ENCODE results near the gene CSNK2A2.

Gene CSNK2A2

GRCh38 chr16:58200004-58200797, 2.3 kb upstream of the CSNK2A2 start:
- DNase-seq, result no peak

- DNase-seq, result no peak
Measured at GRCh38 chr16:58198803-58199411, 1.0 kb upstream of the CSNK2A2 start.

GRCh38 chr16:58197314-58198012, 443 bp downstream of the CSNK2A2 start:
- no peak for DNase-seq

DNA sequence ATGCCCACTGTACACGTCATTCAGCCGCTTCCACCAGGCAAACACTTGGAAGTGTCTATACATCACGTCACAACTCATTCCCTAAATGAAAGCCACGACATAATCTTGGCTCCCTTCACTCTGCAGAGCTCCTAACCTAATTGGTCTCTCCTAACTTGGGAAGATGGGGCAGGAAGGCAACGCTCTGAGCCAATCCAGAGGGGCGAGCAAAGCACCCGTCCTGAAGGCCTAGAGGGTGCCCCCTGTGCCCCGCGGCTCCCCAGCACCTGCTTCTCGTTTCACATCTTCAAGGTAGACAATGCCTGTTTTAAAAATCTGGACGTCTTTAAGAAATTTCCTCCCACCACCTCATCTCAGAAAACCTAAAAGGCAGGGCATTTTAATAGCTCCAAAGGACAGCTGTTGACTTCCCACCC, 1.0 kb downstream of the CSNK2A2 start:
- DNase-seq, result peak in 1 of 51 donors; percentile 37

GRCh38 chr16:58195771-58196170, 2.1 kb downstream of the CSNK2A2 start:
- DNase-seq, result no peak

GRCh38 chr16:58195344-58195743, 2.6 kb downstream of the CSNK2A2 start:
- DNase-seq, result no peak

- DNase-seq, result no peak
Measured at GRCh38 chr16:58194790-58195189, 3.1 kb downstream of the CSNK2A2 start.

DNA sequence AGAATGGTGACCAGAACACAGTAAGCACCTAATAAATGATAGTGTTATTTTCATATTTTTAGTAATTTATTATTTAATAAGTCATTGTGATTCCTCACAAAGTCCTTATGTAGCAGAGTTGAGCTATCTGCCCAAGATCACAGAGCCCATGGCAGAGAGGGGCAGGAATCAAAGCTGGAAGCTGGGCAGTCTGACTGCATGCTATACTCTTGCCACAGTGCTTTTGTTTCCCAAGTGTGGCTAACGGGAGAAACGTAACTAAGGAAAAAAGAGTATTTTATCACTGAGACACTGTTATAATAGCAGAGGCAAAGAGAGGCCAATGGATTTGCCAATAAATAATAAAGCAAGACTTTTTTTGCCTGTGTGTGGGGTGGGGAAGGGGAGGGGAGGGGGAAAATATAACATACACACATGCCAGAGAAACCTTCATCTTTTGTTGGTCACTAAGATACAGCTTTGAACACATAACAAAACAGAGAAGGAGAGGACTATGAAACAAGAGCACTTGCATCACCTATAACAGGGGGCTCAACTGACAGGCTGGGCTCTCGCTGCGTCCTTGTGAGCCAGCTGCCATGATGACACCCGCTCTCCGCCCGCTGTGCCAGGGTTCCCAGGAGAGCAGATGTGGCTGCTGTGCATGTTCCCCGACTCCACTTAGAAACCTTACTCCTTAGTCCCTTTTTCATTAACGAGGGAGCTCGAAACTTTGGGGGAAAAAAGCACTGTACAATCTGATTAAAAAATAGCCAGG, 10.1 kb downstream of the CSNK2A2 start:
- DNase-seq, result no peak

DNA sequence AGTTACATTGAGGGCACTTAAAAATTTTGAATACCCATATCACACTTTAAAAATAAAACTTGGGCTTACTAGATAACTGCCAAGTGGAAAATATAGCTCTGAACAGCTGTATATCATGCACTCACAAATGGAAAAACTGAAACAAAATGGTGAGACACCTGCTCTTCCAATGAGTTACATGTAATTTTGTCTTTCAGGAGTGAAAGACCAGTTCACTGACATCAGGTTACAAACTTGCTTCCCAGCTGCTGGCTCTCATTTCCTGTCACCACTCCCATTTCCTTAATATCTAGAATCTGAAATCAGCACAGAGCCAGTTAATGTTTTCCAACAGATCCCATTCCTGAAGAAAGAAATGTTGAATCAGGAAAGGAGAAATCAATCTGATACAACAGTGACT, 10.8 kb downstream of the CSNK2A2 start:
- DNase-seq, result no peak

GRCh38 chr16:58186176-58186944, 11.5 kb downstream of the CSNK2A2 start:
- DNase-seq, result no peak

DNA sequence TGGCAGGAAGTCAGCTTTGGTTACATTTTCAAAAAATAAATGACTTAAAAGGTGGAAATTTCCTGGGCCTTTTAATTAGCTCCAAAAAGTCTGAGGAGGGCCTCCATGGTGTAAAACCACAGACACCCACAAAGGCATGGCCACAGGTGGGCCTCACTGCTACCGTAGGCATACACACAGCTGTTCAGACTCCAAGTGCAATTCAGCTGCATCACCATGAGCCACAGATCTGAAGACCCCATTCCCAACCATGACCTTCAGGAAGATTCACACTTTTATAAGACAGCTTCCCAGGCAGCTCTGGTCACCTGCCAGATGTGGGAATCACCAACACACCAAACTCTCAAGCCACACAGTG, 20.6 kb downstream of the CSNK2A2 start:
- no peak for DNase-seq

- DNase-seq, result no peak
Measured at GRCh38 chr16:58176608-58177352, 21.1 kb downstream of the CSNK2A2 start.

GRCh38 chr16:58170223-58170622, 27.7 kb downstream of the CSNK2A2 start:
- DNase-seq, result no peak

DNA sequence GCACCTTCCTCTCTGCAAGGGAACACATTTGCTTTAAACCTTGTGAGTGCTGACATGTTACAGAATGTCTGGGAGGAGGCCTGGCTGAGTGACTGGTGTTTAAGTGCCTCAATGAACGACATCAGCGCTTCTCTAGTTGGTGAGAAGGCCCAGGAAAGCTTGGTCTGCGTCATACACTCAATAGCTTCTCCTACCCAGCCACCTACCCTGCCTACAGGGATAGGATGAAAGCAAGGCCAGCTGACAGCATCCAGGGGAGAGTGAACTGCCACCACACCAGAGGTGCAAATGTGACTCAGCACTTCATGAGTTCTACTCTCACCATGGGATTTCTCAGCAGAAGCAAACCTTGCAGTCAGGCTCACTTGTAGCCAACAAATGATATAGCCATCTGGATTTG, 37.1 kb downstream of the CSNK2A2 start:
- DNase-seq, result peak in 1 of 51 donors; percentile 15

GRCh38 chr16:58158725-58159124, 39.2 kb downstream of the CSNK2A2 start:
- no peak for DNase-seq

DNA sequence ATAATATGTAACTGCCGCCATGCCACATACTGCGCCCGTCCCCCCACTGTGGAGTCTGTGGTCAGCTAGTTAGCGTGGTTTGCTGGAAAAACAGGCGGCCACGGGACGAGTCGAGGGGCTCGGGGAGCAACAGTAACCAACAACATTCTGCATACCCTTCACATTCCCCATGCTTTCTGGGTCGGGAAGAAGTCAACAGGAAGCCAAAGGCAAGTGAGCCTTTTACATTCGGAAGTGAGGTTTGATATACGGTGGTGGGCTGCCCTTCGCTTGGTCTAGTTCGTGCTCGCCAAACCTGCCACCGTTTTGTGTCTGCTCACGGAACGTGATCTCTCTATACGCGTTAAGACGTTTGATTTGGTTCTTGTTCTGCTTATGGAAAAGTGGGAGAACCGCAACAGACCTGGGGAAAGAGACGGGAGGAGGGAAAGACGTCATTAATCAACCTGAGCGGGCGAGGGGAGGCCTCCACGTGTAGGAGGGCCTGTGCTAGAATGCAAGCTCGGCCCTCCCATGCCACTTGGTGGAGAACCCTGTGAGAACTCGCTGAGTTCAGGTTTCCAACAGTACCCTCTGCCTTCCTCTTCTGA, 39.9 kb downstream of the CSNK2A2 start:
- DNase-seq, result no peak

- DNase-seq, result no peak
Measured at GRCh38 chr16:58157239-58157638, 40.7 kb downstream of the CSNK2A2 start.

DNA sequence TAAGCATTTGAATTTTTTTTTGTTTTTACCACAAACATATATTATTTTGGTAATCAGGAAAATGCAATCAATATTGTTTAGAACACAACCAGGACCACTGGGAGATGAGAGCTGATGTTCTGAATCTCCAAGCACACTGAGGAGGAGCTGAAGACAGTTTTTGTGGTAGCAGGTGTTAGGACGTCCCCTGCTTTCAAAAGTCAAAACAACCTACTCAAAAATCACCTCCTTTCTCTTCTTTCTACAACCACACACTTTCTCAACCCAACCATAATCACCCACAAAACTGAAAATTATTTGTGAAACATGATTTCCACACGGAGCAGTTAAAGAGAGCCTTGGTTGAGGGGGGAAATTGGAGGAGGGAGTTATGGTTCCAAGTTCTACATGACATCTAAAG, 42.1 kb downstream of the CSNK2A2 start:
- DNase-seq, result no peak

- no peak for DNase-seq
Measured at GRCh38 chr16:58154345-58154744, 43.6 kb downstream of the CSNK2A2 start.

DNA sequence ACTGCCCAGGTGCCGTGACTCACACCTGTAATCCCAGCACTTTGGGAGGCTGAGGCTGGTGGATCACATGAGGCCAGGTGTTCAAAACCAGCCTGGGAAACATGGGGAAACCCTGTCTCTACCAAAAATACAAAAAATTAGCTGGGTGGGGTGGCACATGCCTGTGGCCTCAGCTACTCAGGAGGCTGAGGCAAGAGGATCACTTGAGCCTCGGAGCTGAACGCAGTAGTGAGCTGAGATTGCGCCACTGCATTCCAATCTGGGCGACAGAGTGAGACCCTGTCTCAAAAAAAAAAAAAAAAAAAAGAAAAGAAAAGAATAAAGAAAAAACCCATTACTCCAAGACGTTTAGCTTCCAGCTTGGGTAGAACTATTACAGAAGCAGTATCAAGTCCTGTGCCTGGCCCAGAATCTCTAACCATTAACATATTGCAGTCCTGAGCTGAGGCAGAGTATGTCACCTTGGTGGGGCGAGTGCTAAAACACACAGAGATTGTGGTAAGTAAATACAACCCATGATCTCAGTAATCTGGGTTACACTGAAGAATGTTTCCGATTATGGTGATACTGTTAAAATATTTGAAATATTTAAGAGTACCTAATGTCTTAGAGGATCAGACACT, 45.5 kb downstream of the CSNK2A2 start:
- DNase-seq, result no peak

All from hypothalamus (tissue), 51 donors.